IMR-90 (cell line): ENCODE results near the gene SHC2. TPM values are rescaled to one million over a fixed set of nuclear protein-coding genes. Genes with fewer than 3 reads are reported as not detected.

Experiments
- ATAC-seq: fragments of 200-7000 bp; cut with Tn5 transposase; 2 replicates; pipeline ENCODE4 v1.9.1; 2020; ENCODE audit warnings: low read depth, mild to moderate bottlenecking, moderate library complexity
- BruUV-seq: library from RNA; stranded (reverse); fragments of 400-500 nt; replicated peaks from 2 replicates; lab custom pipeline; 2021; lab: Mats Ljungman, UMichigan
- CTCF ChIA-PET: fragments of 300-600 bp; formaldehyde crosslinking; extraction: SDS; loops from one replicate; lab custom pipeline; 2021; ENCODE audit warnings: antibody characterized with exemption; lab: Yijun Ruan, JAX
- POLR2A ChIA-PET: fragments of 300-600 bp; sonication (Branson Sonifier 250); formaldehyde crosslinking; loops from one replicate; lab custom pipeline; 2022; ENCODE audit warnings: antibody characterized with exemption; ENCODE audit not compliant: unreplicated experiment; lab: Charles Lee
- DNase-seq: peaks from one replicate; pipeline ENCODE4 v3.0.0; 2013
- H2AFZ ChIP-seq: replicated peaks from 2 replicates; pipeline ENCODE3; 2013; ENCODE audit warnings: low read length, mild to moderate bottlenecking; ENCODE audit not compliant: poor library complexity
- H2AK5ac ChIP-seq: 2 replicates; pipeline ENCODE4 v1.6.1; 2013; ENCODE audit warnings: low read depth, low read length, inconsistent platforms
- H2AK9ac ChIP-seq: replicated peaks from 2 replicates; pipeline ENCODE3; 2013; ENCODE audit warnings: mild to moderate bottlenecking, low read depth, low read length, moderate library complexity; ENCODE audit not compliant: poor library complexity
- H2BK120ac ChIP-seq: 2 replicates; pipeline ENCODE4 v1.6.1; 2013; ENCODE audit warnings: low read depth, low read length, inconsistent platforms
- H2BK15ac ChIP-seq: 3 replicates; pipeline ENCODE4 v1.6.1; 2013; ENCODE audit warnings: low read depth, low read length, inconsistent platforms
- H2BK20ac ChIP-seq: 2 replicates; pipeline ENCODE4 v1.6.1; 2013; ENCODE audit warnings: low read depth, mild to moderate bottlenecking, inconsistent platforms, low read length, moderate library complexity
- H2BK5ac ChIP-seq: 2 replicates; pipeline ENCODE4 v1.6.1; 2013; ENCODE audit warnings: mild to moderate bottlenecking, low read depth, low read length, inconsistent platforms; ENCODE audit not compliant: poor library complexity, severe bottlenecking
- H3K14ac ChIP-seq: replicated peaks from 2 replicates; pipeline ENCODE4 v1.6.1; 2013; ENCODE audit warnings: low read depth, low read length, inconsistent platforms
- H3K18ac ChIP-seq: 2 replicates; pipeline ENCODE4 v1.6.1; 2013; ENCODE audit warnings: low read depth, low read length, control low read depth
- H3K23ac ChIP-seq: 2 replicates; pipeline ENCODE4 v1.6.1; 2013; ENCODE audit warnings: low read depth, low read length, inconsistent platforms
- H3K27ac ChIP-seq: 2 replicates; pipeline ENCODE4 v1.5.1; 2013; ENCODE audit warnings: mild to moderate bottlenecking, control low read depth, low read length; ENCODE audit not compliant: insufficient read depth
- H3K27me3 ChIP-seq: 2 replicates; pipeline ENCODE4 v1.6.1; 2013; ENCODE audit warnings: low read length; ENCODE audit not compliant: control insufficient read depth, insufficient read depth
- H3K36me3 ChIP-seq: 2 replicates; pipeline ENCODE4 v1.6.1; 2013; ENCODE audit warnings: low read length, mixed read lengths; ENCODE audit not compliant: control insufficient read depth, insufficient read depth
- H3K4ac ChIP-seq: 2 replicates; pipeline ENCODE4 v1.6.1; 2013; ENCODE audit warnings: low read depth, low read length, inconsistent platforms
- H3K4me1 ChIP-seq: 2 replicates; pipeline ENCODE4 v1.6.1; 2013; ENCODE audit warnings: low read length, mixed read lengths; ENCODE audit not compliant: control insufficient read depth, insufficient read depth
- H3K4me2 ChIP-seq: 2 replicates; pipeline ENCODE4 v1.6.1; 2013; ENCODE audit warnings: low read depth, mild to moderate bottlenecking, control low read depth, low read length, moderate library complexity
- H3K4me3 ChIP-seq: 2 replicates; pipeline ENCODE4 v1.5.1; 2013; ENCODE audit warnings: low read depth, mild to moderate bottlenecking, control low read depth, low read length, moderate library complexity; ENCODE audit not compliant: insufficient read depth
- H3K56ac ChIP-seq: 2 replicates; pipeline ENCODE4 v1.6.1; 2013; ENCODE audit warnings: low read length, inconsistent platforms; ENCODE audit not compliant: insufficient read depth; ENCODE audit errors: extremely low read depth
- H3K79me1 ChIP-seq, 2 experiments: 2 replicates each; pipeline ENCODE4 v1.6.1; 2013; ENCODE audit warnings: low read length in 2 of 2, inconsistent platforms in 1 of 2, low read depth in 1 of 2
- H3K9ac ChIP-seq: 2 replicates; pipeline ENCODE4 v1.6.1; 2013; ENCODE audit warnings: low read depth, low read length, control low read depth
- H3K9me1 ChIP-seq: 2 replicates; pipeline ENCODE4 v1.6.1; 2013; ENCODE audit warnings: low read length, inconsistent platforms; ENCODE audit not compliant: insufficient read depth
- H3K9me3 ChIP-seq: 2 replicates; pipeline ENCODE4 v1.6.1; 2013; ENCODE audit warnings: low read length; ENCODE audit not compliant: control insufficient read depth, insufficient read depth
- H4K20me1 ChIP-seq: 2 replicates; pipeline ENCODE4 v1.6.1; 2013; ENCODE audit warnings: low read length, inconsistent platforms; ENCODE audit not compliant: insufficient read depth
- H4K5ac ChIP-seq: 2 replicates; pipeline ENCODE4 v1.6.1; 2013; ENCODE audit warnings: mild to moderate bottlenecking, low read depth, low read length, control low read depth
- H4K8ac ChIP-seq, 2 experiments: 2 replicates each; pipeline ENCODE4 v1.6.1; 2013; ENCODE audit warnings: low read depth in 2 of 2, low read length in 2 of 2, control low read depth in 1 of 2, inconsistent platforms in 1 of 2
- H4K91ac ChIP-seq: 2 replicates; pipeline ENCODE4 v1.6.1; 2013; ENCODE audit warnings: low read depth, low read length, inconsistent platforms; ENCODE audit not compliant: insufficient read depth
- CEBPB ChIP-seq: IDR thresholded peaks from 2 replicates; pipeline ENCODE4 v1.6.1; 2012; ENCODE audit warnings: low read depth, low read length, improper control_type of control experiment
- CHD1 ChIP-seq: IDR thresholded peaks from 2 replicates; pipeline ENCODE4 v1.6.1; 2012; ENCODE audit warnings: low read depth, low read length, improper control_type of control experiment
- CTCF ChIP-seq: conservative IDR thresholded peaks from 2 replicates; pipeline ENCODE4 v1.5.1; 2012; ENCODE audit warnings: mild to moderate bottlenecking, low read depth, low read length, improper control_type of control experiment
- ELK1 ChIP-seq: fragments of 150-350 bp; IDR thresholded peaks from 2 replicates; pipeline ENCODE4 v1.6.1; 2016; ENCODE audit warnings: low read depth, mild to moderate bottlenecking, low read length, moderate library complexity, borderline replicate concordance
- FOS ChIP-seq: fragments of 150-350 bp; IDR thresholded peaks from 2 replicates; pipeline ENCODE4 v1.6.1; 2016; ENCODE audit warnings: low read depth, low read length
- MAFK ChIP-seq: IDR thresholded peaks from 2 replicates; pipeline ENCODE4 v1.6.1; 2012; ENCODE audit warnings: low read depth, low read length, improper control_type of control experiment
- MAZ ChIP-seq: IDR thresholded peaks from 2 replicates; pipeline ENCODE4 v1.6.1; 2012; ENCODE audit warnings: low read depth, mild to moderate bottlenecking, low read length, improper control_type of control experiment, moderate library complexity, borderline replicate concordance
- MXI1 ChIP-seq: IDR thresholded peaks from 2 replicates; pipeline ENCODE4 v1.6.1; 2012; ENCODE audit warnings: low read depth, mild to moderate bottlenecking, low read length, moderate library complexity, borderline replicate concordance
- NFE2L2 ChIP-seq: fragments of 150-350 bp; IDR thresholded peaks from 2 replicates; pipeline ENCODE4 v1.6.1; 2016; ENCODE audit warnings: low read depth, mild to moderate bottlenecking, low read length
- RAD21 ChIP-seq: IDR thresholded peaks from 2 replicates; pipeline ENCODE4 v1.6.1; 2012; ENCODE audit warnings: low read length, improper control_type of control experiment
- RCOR1 ChIP-seq: IDR thresholded peaks from 2 replicates; pipeline ENCODE4 v1.6.1; 2012; ENCODE audit warnings: mild to moderate bottlenecking, low read length, improper control_type of control experiment; ENCODE audit not compliant: insufficient replicate concordance
- RFX5 ChIP-seq: IDR thresholded peaks from 2 replicates; pipeline ENCODE4 v1.8.0; 2012; ENCODE audit warnings: low read depth, mild to moderate bottlenecking, low read length, moderate library complexity
- SMC3 ChIP-seq: fragments of 150-350 bp; IDR thresholded peaks from 2 replicates; pipeline ENCODE4 v1.6.1; 2016; ENCODE audit warnings: low read depth, mild to moderate bottlenecking, antibody characterized with exemption, low read length, moderate library complexity
- USF2 ChIP-seq: fragments of 150-350 bp; IDR thresholded peaks from 2 replicates; pipeline ENCODE4 v1.6.1; 2017; ENCODE audit warnings: mild to moderate bottlenecking, antibody characterized with exemption, low read length, low read depth
- WGBS, 2 experiments: methylation state at CpG; one replicate each; pipeline versions ENCODE4 v1.1.5 to v1.1.7; 2013; ENCODE audit warnings: missing lambda C conversion rate in 2 of 2; ENCODE audit not compliant: insufficient read length in 1 of 2; ENCODE audit errors: extremely low coverage in 2 of 2; 5-methylcytosine and 5-hydroxymethylcytosine counted together
- dilution Hi-C: fragments of 300-500 bp; cut with HindIII; formaldehyde crosslinking; loops from one replicate; pipeline ENCODE4 v1.14.3; 2018; ENCODE audit warnings: low sequenced_read_pairs; ENCODE audit not compliant: unreplicated experiment
- in situ Hi-C: fragments of 300-500 bp; cut with MboI; formaldehyde crosslinking; loops from 3 replicates; pipeline ENCODE4 v1.14.3; 2019; ENCODE audit warnings: low sequenced_read_pairs, inconsistent platforms, mixed read lengths
- intact Hi-C: fragments of 100-400 bp; cut with micrococcal nuclease; formaldehyde crosslinking; loops from 2 replicates; pipeline ENCODE4 v1.10.0; 2022
- polyA plus RNA-seq, 3 experiments: library from polyadenylated mRNA; depleted of rRNA; stranded (reverse); fragments of >200 nt; gene quantifications; 2 replicates each; pipeline ENCODE4 v1.2.3, GENCODE V29; 2012; ENCODE audit warnings: low replicate concordance in 1 of 3
- total RNA-seq: library from RNA; depleted of rRNA; stranded (reverse); fragments of >200 nt; gene quantifications from 2 replicates; pipeline ENCODE4 v1.2.3, GENCODE V29; 2012

The SHC2 gene
- total and polyA plus RNA-seq, 2 of the 4 experiments (the other 2 are of a cell fraction): 0.68 TPM; not detected in 1

- no peak overlapping the region for H3K23ac ChIP-seq
- H4K8ac ChIP-seq: no peak overlapping the region
- H4K5ac ChIP-seq: no peak overlapping the region
- no peak overlapping the region for H2BK5ac ChIP-seq
- no peak overlapping the region for H3K14ac ChIP-seq
- H3K36me3 ChIP-seq: no peaks in the 10 kb centered on the region
- no peak overlapping the region for H2BK120ac ChIP-seq
- intact Hi-C loops (no loop called here), in situ Hi-C loops (no loop called here), dilution Hi-C loops (no loop called here)
- H2BK15ac ChIP-seq: no peak overlapping the region
- no peak overlapping the region for H3K4ac ChIP-seq
- ChIA-PET CTCF (no interaction called here), POLR2A (no interaction called here)
- H2AFZ ChIP-seq: no peak overlapping the region
- H3K27me3 ChIP-seq: peaks cover 20% of the 10 kb centered on the region
- no peak for ATAC-seq
- no peak overlapping the region for H2AK5ac ChIP-seq
- H3K9me1 ChIP-seq: no peaks in the 10 kb centered on the region
- no peaks in the 10 kb centered on the region for H3K79me1 ChIP-seq
- no peak overlapping the region for H3K27ac ChIP-seq
- H3K18ac ChIP-seq: no peak overlapping the region
- WGBS, 2 experiments: 95% methylated on average over 25 of the region's 89 CpGs; no CpG with 5 or more reads in 1 of the 2 experiments
- no peak overlapping the region for H3K56ac ChIP-seq
- peaks cover 3% of the 10 kb centered on the region; the same call in 1 of the 2 replicates for H3K4me1 ChIP-seq
- H3K9me3 ChIP-seq: peaks cover 5% of the 10 kb centered on the region
- no peak overlapping the region for H2AK9ac ChIP-seq
- H3K4me2 ChIP-seq: no peak overlapping the region
- no peak overlapping the region for H3K9ac ChIP-seq
- H4K20me1 ChIP-seq: no peaks in the 10 kb centered on the region
- no peak overlapping the region for H4K91ac ChIP-seq
- no peak overlapping the region for H2BK20ac ChIP-seq
- no peak overlapping the region for H3K4me3 ChIP-seq
- no TSS peak for BruUV-seq
- no peak for DNase-seq
- TF ChIP-seq USF2: no peak
- no peak for TF ChIP-seq ELK1
- TF ChIP-seq RFX5: no peak
- no peak for TF ChIP-seq NFE2L2
- no peak for TF ChIP-seq MAZ
- TF ChIP-seq RAD21: no peak
- no peak for TF ChIP-seq SMC3
- TF ChIP-seq MAFK: no peak
- TF ChIP-seq RCOR1: no peak
- TF ChIP-seq MXI1: no peak
- TF ChIP-seq CTCF: no peak
- TF ChIP-seq CEBPB: no peak
- no peak for TF ChIP-seq CHD1
- no peak for TF ChIP-seq FOS
Observed at GRCh38 chr19:458091-459042, 2.5 kb downstream of the SHC2 start.
